Skeletal muscle tissue (tissue), 4 donors: Measurements from ENCODE around the gene TPPP. TPM values are rescaled to one million over a fixed set of nuclear protein-coding genes. Genes with fewer than 3 reads are reported as not detected.

Source experiments
- H3K27ac ChIP-seq: one replicate; pipeline ENCODE4 v1.7.0; 2013; ENCODE audit warnings: mild to moderate bottlenecking, low read depth, low read length, inconsistent platforms
- H3K27me3 ChIP-seq, 3 donors: one replicate each; pipeline ENCODE4 v1.7.0; 2013; ENCODE audit warnings: low read length in 3 of 3; ENCODE audit not compliant: control insufficient read depth in 3 of 3, insufficient read depth in 3 of 3
- H3K36me3 ChIP-seq, 3 donors: one replicate each; pipeline ENCODE4 v1.7.0; 2013; ENCODE audit warnings: low read length in 3 of 3; ENCODE audit not compliant: control insufficient read depth in 3 of 3, insufficient read depth in 3 of 3
- H3K4me1 ChIP-seq, 3 donors: one replicate each; pipeline ENCODE4 v1.7.0; 2013; ENCODE audit warnings: low read length in 3 of 3, mild to moderate bottlenecking in 3 of 3; ENCODE audit not compliant: control insufficient read depth in 3 of 3, insufficient read depth in 3 of 3
- H3K4me3 ChIP-seq, 3 donors: one replicate each; pipeline ENCODE4 v1.7.0; 2013; ENCODE audit warnings: low read length in 3 of 3
- H3K9ac ChIP-seq, 3 donors: one replicate each; pipeline ENCODE4 v1.7.0; 2013; ENCODE audit warnings: low read length in 3 of 3, mild to moderate bottlenecking in 3 of 3, moderate library complexity in 2 of 3, low read depth in 1 of 3
- H3K9me3 ChIP-seq, 3 donors: one replicate each; pipeline ENCODE4 v1.7.0; 2013; ENCODE audit warnings: low read length in 3 of 3; ENCODE audit not compliant: control insufficient read depth in 3 of 3
- total RNA-seq: library from RNA; depleted of rRNA; stranded (reverse); fragments of >200 nt; gene quantifications from one replicate; pipeline ENCODE4 v1.2.3, GENCODE V29; 2014
- donor health status: Osteomylitis.

TPPP gene
- total RNA-seq, 1 donor from 2014 or later: 3.7 TPM

GRCh38 chr5:671459-672328, 21.5 kb downstream of the TPPP start:
- no peaks in the 10 kb centered on the region for H3K9me3 ChIP-seq
- peaks cover 46 to 55% (median 55%) of the 10 kb centered on the region in 3 donors for H3K4me1 ChIP-seq
- no peaks in the 10 kb centered on the region for H3K27me3 ChIP-seq
- peak overlapping the region; percentile 33 to 63 (median 59) for H3K4me3 ChIP-seq
- peaks cover 0 to 2% (median 0%) of the 10 kb centered on the region in 3 donors for H3K36me3 ChIP-seq
- no peak overlapping the region for H3K27ac ChIP-seq
- peak overlapping the region; percentile 51 to 82 (median 57) for H3K9ac ChIP-seq

- Histone ChIP-seq H3K27me3 (no peaks in the 10 kb centered on the region), H3K4me1 (peaks cover 45 to 48% (median 47%) of the 10 kb centered on the region in 3 donors), H3K9me3 (no peaks in the 10 kb centered on the region), H3K9ac (no peak overlapping the region), H3K4me3 (no peak overlapping the region), H3K27ac (no peak overlapping the region), H3K36me3 (no peaks in the 10 kb centered on the region)
Observed at GRCh38 chr5:670396-671270, 22.5 kb downstream of the TPPP start.

DNA sequence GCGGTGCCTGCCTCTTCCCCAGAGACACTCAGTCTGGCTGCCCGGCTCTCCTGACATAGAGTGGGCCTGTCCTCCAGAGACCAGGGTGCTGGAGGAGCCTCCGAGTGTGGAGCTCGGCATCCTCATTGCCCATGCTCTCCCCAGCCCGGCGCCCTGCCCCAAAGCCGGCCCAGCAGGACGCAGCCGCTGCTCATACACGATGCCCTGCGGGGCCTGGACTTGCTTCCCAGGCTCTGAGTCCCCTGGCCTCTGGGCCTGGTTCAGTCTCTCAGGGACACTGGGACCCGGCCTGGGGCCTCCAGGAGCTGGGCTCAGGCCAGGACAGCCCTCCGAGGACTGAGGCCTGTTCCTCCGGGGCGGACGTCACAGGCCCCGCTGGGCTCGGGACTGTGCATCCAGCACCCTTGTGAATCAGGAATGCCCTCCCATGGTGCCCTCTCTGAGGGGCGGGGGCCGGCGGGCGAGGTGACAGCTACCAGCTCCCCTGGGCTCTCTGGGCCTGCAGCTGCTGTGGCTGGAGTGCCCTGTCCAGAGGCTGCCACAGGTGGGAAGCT, 23.2 kb downstream of the TPPP start:
- H3K4me1 ChIP-seq: peaks cover 38 to 40% (median 40%) of the 10 kb centered on the region in 3 donors
- H3K27me3 ChIP-seq: no peaks in the 10 kb centered on the region
- no peak overlapping the region for H3K9ac ChIP-seq
- peaks cover under 1 to 2% (median 1%) of the 10 kb centered on the region in 3 donors for H3K36me3 ChIP-seq
- no peaks in the 10 kb centered on the region for H3K9me3 ChIP-seq
- H3K27ac ChIP-seq: no peak overlapping the region
- no peak overlapping the region for H3K4me3 ChIP-seq

DNA sequence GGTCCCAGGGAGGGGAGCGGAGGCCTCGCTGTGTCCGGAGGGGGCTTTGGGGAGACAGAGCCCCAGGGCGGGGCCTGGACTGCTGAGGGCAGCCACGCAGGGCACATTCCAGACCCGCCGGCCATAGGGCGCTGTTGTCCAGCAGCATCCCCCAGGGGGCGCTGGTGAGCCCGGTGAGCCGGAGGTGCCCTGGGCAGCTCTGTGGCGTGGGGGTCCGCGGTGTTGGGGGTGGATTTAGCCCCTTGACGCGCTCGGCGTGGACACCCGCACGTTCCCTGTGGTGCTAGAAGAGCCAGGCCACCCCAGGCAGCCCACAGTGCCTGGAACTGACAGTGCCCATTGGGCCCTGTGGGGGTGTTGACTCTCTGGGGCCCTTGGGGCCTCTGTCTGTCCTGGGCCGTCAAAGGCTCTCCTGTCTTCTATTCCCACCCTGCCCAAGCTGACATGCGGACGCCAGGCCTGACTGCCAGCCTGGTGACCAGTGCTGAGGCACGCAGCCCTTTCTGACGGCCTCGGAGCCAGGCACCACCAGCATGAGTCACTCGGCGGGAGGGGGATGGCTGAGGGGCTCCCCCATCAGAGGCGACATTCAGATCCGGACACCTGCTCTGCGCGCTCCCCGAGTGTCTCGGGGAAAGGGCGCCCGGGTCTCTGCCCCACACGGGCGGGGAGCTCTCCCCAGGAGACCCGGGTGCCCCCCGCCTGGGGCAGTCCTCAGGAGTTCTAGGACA, 23.9 kb downstream of the TPPP start:
- Histone ChIP-seq H3K9me3 (no peaks in the 10 kb centered on the region), H3K9ac (no peak overlapping the region), H3K4me1 (peaks cover 31 to 34% (median 34%) of the 10 kb centered on the region in 3 donors), H3K27me3 (no peaks in the 10 kb centered on the region), H3K4me3 (no peak overlapping the region), H3K27ac (no peak overlapping the region), H3K36me3 (peaks cover 7 to 9% (median 8%) of the 10 kb centered on the region in 3 donors)

GRCh38 chr5:668283-668995, 24.7 kb downstream of the TPPP start:
- no peaks in the 10 kb centered on the region for H3K27me3 ChIP-seq
- H3K27ac ChIP-seq: no peak overlapping the region
- H3K9me3 ChIP-seq: no peaks in the 10 kb centered on the region
- H3K4me3 ChIP-seq: no peak overlapping the region
- peaks cover 13 to 16% (median 15%) of the 10 kb centered on the region in 3 donors for H3K36me3 ChIP-seq
- no peak overlapping the region for H3K9ac ChIP-seq
- H3K4me1 ChIP-seq: peaks cover 23 to 26% (median 25%) of the 10 kb centered on the region in 3 donors

DNA sequence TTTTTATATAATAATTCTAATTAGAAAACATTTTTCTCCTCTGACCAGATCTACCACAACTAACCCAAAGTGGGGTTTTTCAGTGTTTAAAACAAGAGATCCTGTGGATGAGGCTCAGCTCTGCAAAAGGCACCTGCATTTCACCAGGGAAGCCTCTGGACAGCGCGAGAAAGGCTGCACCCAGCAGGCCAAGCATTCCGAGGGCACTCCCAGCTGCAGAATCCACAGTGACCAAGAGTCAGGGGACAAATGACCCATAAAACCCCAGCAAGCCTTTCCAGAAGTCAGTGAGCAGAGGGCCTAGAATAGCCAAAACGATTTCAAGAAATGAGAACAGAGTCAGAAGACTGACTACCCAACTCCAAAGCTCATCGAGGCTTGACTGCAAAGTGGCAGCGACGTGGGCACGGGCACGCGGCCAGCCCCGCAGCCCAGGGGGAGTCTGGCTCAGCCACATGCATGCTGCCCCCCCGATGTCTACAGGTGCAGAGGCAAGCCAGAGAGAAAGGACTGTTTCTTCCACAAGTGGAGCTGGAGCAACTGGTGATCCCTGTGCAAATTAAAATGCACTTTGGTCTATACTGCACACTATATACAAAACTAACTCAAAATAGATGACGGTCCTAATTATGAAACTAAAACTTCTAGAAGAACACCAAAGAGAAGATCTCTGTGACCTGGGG, 26.2 kb downstream of the TPPP start:
- Histone ChIP-seq H3K27me3 (no peaks in the 10 kb centered on the region), H3K9ac (no peak overlapping the region), H3K4me1 (peaks cover 8 to 11% (median 10%) of the 10 kb centered on the region in 3 donors), H3K27ac (no peak overlapping the region), H3K9me3 (no peaks in the 10 kb centered on the region), H3K36me3 (peaks cover 23 to 26% (median 25%) of the 10 kb centered on the region in 3 donors), H3K4me3 (no peak overlapping the region)

DNA sequence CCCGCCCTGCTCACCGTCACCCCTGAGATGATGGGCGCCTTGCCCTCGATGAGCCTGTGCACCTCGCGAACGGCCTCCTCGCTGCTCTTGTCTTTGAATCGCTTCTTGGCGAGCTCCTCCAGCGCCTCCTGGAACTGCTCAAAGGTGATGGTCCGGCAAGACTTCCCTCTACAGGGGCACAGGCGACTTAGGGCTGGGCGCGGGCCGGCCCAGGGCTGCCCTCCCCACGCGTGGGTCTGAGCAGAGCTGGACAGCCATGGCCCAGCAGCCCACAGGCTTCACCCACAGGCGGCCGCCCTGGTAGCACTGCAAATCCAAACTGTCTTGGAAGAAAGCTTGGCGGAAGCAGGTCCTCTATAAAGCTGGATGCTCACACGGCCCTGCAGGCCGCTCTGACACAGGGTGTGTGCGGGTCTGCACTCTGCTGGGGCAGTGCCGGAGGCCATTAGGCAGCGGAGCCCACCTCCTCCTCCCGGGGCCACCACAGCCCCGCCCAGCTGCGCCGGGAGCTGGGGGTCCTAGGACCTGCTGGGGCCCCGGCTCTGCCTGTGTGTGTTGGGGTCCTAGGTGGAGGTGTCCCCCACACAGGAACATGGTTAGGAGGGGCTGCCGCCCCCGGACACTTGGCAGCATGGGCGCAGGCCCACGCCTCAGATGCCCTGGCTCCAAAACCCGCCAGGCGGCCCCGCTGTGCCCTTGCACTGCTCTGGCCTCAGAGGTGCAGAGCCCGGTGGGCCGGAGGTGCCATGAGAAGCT, 27.0 kb downstream of the TPPP start:
- peaks cover 27 to 34% (median 32%) of the 10 kb centered on the region in 3 donors for H3K36me3 ChIP-seq
- H3K9ac ChIP-seq: no peak overlapping the region

DNA sequence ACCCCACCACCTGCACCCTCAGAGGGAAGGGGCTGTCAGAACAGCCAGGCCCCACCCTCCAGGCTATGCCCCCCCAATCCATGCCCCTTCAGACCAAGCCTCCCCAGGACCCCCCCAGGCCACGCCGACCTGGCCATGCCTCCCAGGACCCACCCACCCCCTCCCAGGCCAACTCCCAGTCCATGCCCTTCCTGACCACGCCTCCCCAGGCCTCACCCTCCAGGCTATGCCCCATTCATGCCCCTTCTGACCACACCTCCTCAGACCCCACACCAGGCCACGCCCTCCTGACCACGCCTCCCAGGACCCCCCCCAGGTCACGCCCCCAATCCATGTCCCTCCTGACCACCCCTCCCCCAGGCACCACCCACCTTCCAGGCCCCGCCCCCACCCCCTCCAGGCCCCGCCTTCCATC, 27.6 kb downstream of the TPPP start:
- Histone ChIP-seq H3K27me3 (no peaks in the 10 kb centered on the region), H3K36me3 (peaks cover 29 to 37% (median 34%) of the 10 kb centered on the region in 3 donors), H3K9ac (no peak overlapping the region), H3K4me3 (no peak overlapping the region), H3K27ac (no peak overlapping the region), H3K9me3 (no peaks in the 10 kb centered on the region), H3K4me1 (peaks cover 0 to 2% (median 0%) of the 10 kb centered on the region in 3 donors)

More for the DNA sequence above, 27.0 kb downstream of the TPPP start:
- H3K4me3 ChIP-seq: no peak overlapping the region
- H3K4me1 ChIP-seq: peaks cover 0 to 3% (median 2%) of the 10 kb centered on the region in 3 donors
- no peaks in the 10 kb centered on the region for H3K9me3 ChIP-seq
- H3K27me3 ChIP-seq: no peaks in the 10 kb centered on the region
- no peak overlapping the region for H3K27ac ChIP-seq
